Erythroblast (primary cell): ENCODE results near the gene CDHR2.

Experiments used
- GATA1 ChIP-seq: IDR thresholded peaks from 2 replicates; pipeline ENCODE4 v1.6.1; 2011; ENCODE audit warnings: low read depth, mild to moderate bottlenecking, control low read depth, low read length, moderate library complexity
- POLR2A ChIP-seq: IDR thresholded peaks from 2 replicates; pipeline ENCODE4 v1.6.1; 2011; ENCODE audit warnings: mild to moderate bottlenecking, low read length

- TF ChIP-seq POLR2A (no peak), GATA1 (no peak)
Measured at GRCh38 chr5:176521286-176521685, 27.9 kb upstream of the CDHR2 start.
